ENCODE measurements around the gene PPP1R3E. TPM values are rescaled to one million over a fixed set of nuclear protein-coding genes. Genes with fewer than 3 reads are reported as not detected.

Gene PPP1R3E
- polyA plus RNA-seq, 4 donors: 17.4 to 31.5 (median 25.0) TPM

DNA sequence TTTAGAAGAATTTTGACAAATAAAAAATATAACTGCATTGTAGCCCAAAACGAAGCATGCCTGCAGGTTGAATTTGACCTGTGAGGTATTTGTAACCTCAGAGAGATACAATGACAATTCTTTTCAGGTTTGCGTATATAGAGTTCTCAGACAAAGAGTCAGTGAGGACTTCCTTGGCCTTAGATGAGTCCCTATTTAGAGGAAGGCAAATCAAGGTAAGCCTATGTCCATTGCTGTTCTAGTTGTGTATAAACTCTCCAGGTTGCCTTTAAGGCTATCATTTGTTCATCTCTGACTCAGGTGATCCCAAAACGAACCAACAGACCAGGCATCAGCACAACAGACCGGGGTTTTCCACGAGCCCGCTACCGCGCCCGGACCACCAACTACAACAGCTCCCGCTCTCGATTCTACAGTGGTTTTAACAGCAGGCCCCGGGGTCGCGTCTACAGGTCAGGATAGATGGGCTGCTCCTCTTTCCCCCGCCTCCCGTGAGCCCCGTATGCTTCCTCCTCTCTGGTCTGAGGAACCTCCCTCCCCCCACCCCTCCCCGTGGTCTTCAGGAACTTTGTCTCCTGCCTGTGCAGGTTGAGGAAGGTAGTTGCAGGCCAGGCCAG, 21.3 kb upstream of the PPP1R3E start:
- no peak for DNase-seq (ENCODE audit: low read depth in 4 of 4, low spot score in 3 of 4)

DNA sequence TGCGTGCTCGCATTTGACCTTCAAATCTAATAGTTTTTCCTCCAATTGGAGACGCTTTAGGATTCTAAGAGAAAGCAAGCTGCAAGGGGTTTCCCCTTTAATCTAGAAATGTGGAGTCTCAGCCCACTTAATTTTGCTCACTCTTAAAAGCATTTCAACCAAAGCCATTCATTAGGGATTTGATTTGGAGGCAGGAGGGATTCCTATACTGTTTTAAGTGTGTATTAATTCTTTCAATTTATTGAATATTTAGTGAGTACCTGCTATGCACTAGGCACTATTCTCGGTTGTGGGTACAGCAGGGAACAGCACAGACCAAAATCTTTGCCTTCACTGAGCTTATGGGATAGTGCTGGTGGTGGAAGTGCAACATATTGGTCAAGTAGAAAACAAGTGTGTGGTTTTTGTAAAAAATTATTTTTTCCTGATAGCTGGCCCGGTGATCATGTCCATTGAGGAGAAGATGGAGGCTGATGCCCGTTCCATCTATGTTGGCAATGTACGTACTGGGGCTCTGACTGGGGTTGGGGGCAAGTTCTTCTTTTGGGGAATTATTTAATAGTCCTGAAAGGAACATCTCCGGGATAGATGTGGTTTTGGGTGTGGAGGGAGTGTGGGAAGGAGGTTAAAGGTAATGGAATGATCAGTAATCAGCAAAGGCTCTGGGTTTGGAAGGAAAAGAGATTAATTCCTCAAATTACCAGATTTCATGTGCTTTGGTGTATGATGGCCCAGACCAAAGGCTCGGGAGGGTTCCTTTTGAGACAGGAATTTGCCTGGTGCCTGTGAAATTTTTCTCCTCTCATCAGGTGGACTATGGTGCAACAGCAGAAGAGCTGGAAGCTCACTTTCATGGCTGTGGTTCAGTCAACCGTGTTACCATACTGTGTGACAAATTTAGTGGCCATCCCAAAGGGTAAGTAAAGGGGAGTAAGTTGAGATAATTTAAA, 20.2 kb upstream of the PPP1R3E start:
- no peak for DNase-seq (ENCODE audit: low read depth in 4 of 4, low spot score in 3 of 4)

DNA sequence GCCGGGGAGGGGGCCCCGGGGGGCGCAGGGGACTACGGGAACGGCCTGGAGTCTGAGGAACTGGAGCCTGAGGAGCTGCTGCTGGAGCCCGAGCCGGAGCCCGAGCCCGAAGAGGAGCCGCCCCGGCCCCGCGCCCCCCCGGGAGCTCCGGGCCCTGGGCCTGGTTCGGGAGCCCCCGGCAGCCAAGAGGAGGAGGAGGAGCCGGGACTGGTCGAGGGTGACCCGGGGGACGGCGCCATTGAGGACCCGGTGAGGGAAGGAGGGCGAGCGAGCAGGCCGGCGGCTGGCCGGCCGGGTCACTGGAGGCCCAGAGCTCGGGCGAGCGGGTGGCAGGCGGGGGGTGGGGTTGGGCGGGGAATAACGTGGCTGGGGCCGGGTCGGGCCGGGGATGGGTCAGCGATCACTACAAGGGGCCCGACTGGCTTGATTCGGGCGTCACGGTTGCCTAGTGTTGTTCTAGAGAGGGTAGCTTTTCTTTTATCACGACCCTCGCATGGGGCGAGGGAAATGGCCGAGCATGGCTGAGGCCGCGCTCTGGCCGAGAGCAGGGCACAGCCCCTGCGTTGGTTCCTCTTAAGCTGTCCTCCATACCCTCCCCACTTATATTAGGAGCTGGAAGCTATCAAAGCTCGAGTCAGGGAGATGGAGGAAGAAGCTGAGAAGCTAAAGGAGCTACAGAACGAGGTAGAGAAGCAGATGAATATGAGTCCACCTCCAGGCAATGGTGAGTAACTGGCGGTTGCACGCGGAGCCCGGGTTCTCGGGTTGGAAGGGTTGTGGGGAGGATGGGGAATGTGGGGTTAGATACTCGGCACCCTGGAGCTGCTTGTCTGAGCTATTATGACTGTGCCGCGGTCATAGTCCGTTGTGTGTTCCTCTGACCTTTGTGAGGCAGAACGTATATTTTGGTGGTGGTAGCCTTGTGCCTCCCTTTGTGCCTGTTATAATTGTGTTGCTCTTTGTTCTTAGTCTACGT, 19.2 kb upstream of the PPP1R3E start:
- DNase-seq (ENCODE audit: low read depth in 4 of 4, low spot score in 3 of 4): no peak

DNA sequence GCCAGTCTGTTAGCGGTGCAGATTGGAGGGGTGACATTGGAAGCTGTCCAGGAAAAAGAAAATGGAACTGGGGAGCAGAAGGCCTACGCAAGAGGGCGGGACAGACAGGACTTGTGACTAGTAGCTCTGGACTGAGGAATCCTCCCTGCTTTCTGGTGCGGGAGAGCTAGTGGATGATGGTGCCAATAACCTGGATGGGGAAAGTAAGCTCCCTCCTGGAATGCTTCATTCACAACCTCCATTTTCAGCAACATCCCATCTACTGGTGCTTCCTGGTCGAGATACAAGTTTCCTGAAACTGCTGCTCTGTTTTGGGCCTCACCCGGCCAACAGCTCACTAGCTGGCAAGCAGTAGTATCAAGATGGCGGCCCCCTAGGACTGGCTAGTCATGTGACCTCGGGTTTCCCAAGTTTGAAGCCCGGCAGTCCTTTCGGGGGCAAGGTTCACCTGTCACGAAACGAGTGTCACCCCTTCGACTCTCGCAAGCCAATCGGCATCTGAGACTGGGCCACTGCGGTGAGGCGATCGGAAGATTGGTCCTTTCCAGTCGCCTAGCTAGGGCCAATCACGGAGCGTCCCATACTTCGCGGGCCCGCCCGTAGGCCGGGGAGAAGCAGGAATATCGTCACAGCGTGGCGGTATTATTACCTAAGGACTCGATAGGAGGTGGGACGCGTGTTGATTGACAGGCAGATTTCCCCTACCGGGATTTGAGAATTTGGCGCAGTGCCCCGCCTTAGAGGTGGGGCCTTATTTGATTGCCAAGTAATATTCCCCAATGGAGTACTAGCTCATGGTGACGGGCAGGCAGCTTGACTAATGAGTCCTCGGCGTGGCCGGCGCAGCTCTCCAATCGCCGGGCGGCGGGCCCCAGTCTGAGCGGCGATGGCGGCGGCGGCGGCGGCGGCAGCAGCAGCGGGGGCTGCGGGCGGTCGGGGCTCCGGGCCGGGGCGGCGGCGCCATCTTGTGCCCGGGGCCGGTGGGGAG, 18.2 kb upstream of the PPP1R3E start, which contains the start of gene PABPN1:
Gene PABPN1 (plus strand): TSS at position 874 of the 988 bp plus-strand sequence. CDS start 13 bp downstream, at position 887.
- peak; percentile 100 for DNase-seq (ENCODE audit: low read depth in 4 of 4, low spot score in 3 of 4)

DNA sequence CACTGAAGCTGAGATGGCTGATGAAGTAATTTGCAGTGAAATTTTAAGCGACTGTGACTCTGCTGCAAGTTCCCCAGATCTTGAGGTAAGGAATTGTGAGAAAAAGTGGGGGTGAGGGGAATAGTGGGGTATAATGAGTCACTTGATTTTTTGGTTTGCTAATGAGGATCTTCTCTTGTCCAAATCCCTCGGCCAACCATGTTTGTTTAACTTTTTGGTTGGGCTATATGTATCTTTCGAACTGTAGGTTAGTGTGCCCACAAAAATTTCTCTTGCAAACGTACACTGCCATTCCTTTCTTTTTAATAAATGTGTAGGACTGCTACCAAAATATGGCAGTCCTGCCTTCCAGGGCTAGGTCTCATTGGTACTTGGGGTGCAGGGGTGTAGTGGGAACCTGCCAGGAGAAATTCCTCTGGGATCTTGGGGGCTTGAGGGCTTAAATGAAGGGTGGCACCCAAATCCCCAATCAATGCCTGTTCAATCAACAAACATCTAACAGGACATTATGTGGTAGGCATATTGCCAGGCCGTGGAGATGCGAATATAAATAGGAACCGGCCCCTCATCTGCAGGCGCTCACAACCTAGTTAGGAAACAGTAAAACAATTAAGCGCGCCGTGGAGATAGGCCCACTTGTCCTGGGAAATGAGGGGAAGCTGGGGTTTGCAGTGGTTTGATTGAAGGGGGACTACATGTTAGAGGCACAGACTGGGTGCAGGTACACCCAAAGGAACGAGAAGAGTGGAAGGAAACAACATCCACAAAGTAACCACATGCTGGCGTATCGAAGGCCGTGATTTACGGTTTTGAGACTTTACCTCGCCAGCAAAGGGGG, 17.3 kb upstream of the PPP1R3E start:
- no peak for DNase-seq (ENCODE audit: low read depth in 4 of 4, low spot score in 3 of 4)

DNA sequence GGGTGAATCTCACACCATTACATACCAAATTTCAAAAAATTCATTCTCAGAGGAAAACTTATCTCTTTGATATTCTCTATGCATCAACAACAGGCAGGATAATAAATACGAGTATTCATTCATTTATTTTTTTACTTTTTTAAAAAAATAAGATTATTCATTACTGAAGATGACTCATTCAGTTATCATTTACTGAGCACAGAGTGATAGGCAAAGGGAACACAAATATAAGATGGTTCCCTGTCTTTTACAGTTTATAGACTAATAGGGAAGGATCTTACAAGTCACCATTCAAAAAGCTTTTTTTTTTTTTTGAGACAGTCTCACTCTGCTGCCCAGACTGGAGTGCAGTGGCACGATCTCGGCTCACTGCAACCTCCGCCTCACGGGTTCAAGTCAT, 13.6 kb upstream of the PPP1R3E start:
- DNase-seq (ENCODE audit: low read depth in 4 of 4, low spot score in 3 of 4): no peak

DNA sequence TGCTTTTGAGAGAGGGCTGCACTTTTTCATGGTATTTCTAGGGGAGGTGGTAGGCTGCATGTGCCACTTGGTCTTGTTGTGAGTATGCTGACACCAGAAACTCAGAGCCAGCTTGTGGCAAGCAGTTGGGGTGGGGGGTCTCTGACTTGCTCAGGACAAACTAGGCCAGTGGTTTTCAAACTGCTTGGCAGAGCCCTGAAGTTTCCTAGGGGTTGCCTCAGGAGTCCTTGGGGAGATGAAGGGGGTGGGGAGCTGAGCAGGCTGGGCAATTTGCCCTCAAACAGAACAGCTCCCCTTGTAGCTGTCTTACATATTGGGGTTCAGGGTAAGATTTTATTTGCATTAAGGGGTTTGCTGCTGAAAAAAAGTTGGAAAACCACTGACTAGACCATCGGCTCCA, 7.9 kb upstream of the PPP1R3E start:
- no peak for DNase-seq (ENCODE audit: low read depth in 4 of 4, low spot score in 3 of 4)

DNA sequence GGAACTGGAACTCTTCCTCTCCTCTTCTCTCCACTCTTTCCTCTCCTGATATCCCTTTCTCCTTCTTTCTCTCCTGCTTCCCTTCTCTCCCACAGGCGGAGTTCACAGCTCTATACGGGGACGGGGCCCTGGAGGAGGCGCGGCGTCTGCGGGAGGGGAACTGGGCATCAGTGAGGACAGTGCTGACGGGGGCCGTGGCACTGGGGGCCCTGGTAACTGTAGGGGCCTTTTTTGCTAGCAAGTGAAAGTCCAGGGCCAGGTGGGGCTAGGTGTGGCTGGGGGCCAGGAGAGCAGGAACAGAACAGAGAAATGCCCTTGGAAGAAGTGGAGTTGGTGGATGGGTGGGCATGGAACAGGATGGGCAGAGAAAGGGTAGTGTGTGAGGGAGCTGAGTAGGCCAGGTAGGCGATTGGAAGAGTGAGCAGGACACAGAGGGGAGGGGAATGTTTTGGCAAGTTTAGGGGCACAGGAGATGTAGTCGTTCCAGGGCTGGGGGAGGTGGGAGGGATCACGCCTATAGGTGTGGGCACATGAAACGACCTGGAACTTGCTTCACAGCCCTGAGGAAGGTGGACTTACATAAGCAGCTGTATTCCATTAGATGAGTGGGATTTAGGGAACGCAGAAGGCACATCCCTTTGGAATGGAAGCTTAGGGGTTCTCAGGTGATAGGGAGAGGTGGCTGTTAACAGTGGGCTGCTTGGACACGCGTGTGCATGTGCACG, 6.2 kb upstream of the PPP1R3E start:
- DNase-seq (ENCODE audit: low read depth in 4 of 4, low spot score in 3 of 4): no peak

DNA sequence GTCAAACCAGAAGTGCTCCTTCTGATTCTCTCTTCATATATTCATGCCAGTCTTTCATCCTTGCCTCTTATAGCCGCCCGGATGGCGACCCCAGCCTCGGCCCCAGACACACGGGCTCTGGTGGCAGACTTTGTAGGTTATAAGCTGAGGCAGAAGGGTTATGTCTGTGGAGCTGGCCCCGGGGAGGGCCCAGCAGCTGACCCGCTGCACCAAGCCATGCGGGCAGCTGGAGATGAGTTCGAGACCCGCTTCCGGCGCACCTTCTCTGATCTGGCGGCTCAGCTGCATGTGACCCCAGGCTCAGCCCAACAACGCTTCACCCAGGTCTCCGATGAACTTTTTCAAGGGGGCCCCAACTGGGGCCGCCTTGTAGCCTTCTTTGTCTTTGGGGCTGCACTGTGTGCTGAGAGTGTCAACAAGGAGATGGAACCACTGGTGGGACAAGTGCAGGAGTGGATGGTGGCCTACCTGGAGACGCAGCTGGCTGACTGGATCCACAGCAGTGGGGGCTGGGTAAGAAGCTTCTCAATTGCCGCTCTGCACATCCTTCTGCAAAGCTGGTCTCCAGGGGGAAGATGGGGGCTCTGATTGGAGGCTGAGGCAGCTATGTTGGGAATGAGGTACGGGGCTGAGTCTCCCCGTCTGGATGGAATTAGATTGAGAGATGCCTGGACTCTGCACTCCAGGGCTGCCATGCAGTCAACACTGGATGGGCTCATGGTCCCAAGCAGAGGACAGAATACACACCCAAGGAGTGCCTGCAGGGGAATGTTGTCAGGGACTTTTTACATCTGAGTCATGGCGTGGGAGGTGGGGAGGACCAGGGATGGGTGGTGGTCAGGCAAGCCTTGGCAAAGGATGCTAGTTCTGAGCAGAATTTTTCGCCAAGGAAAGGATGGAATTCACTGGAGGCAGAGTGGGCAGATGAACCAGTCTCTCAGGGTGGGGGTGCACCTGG, 5.3 kb upstream of the PPP1R3E start:
- DNase-seq (ENCODE audit: low read depth in 4 of 4, low spot score in 3 of 4): no peak

DNA sequence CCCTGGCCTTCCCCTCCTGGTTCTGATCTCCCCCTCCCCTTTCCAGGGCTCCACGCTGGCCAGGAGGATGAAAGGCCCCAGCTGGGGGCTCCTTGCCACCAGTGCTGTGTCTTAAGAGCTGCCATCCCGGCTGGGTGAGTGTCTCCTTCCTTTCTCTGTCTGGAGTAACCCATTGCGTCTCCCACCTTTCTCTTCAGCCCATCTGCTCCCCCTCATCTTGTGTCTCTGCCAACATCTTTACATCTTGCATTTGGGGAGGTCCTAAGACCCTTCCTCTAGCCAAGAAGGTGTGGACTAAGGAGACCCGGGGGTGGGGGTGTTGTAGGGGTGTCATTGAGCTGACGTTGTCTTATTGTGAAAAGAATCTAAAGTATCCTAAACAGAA, 4.5 kb upstream of the PPP1R3E start:
- no peak for DNase-seq (ENCODE audit: low read depth in 4 of 4, low spot score in 3 of 4)

DNA sequence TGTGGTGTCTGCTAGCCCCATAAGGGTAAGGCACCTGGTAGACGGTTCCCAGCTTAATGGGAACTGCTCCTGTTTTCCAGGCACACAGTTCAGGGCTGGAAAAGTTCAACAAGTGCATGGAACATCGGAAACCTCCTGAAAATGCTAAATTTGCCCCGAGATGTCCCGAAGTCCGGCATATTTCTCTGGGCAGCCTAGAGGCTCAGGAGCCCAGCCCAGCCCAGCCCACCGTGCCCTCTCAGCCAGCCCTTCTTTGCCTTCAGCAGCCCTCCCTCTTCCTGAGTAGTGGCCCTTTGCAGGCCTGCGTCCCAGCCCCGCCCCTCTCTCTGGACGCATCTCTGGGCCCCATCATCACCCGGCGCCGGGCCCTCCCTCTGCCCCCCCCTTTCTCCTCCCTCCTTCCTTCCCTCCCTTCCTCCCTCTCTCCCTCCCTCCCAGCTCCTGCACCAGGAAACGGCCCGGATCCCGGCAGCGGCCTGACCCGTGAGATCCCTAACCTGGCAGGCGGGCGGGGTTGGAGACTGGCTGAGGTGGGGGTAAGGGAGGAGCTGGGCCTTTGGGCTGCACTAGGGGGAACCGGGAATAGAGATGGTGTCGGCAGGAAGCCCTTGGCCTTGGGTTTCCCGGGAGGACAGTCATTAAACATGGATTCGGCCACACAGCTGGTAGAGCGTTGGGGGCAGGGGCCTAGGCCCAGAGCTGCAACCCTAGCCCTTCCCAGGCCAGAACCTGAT, 3.9 kb upstream of the PPP1R3E start, which contains the start of gene BCL2L2:
Gene BCL2L2 (plus strand): TSS at position 422 of the 734 bp plus-strand sequence. CDS start 935 bp downstream, outside the sequence.
- DNase-seq (ENCODE audit: low read depth in 4 of 4, low spot score in 3 of 4): peak in 2 of 4 donors; percentile 84 to 85

DNA sequence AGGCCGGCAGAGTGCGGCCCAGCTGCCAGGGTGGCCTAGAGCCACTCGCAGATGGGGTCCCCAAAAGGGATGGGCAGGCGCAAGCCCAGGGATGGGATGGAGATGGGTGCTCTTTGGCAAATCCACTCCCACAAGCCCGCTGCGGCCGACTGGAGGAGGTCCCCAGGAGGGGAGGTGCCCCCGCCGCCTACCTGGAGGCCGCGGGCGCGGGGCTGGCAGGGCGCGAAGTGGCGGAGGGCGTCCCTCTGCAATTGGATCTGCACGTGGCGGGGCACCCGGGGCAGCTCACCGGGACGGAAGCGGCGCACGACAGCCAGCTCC, 730 bp downstream of the PPP1R3E start:
- no peak for DNase-seq (ENCODE audit: low read depth in 4 of 4, low spot score in 3 of 4)

DNA sequence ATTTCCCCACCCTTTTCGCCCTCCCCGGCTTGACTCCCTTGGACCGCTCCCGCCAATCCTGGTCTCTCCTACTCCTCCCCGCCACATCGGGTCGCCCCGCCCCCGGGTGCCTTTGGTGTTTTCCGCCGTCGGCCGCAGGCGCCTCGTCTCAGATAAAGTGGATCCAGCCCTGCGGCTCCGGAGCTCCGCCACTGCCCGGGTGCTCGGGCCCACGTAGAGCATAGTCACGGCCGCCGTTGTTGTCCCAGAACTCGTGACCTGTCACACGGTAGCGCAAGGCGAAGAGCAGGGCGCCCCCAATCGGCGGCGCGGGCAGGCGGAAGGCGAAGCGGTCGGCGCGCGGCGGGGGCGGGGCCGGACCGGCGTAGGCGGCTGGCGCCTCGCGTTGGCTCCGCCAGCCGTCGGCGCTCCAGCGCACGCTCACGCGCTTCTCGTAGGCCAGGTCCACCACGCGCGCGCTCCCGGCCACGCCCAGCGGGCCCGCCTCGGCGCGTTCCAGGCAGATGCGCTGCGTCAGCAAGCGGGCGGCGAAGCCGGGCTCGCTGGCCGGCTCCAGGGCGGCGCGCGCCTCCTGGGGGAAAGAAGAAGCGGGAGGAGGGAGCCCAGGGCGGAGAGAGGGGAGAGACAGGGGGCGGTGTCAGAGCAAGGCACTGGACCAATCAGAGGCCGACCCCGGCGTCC, 1.2 kb downstream of the PPP1R3E start:
- peak; percentile 96 to 98 (median 97) for DNase-seq (ENCODE audit: low read depth in 4 of 4, low spot score in 3 of 4)

DNA sequence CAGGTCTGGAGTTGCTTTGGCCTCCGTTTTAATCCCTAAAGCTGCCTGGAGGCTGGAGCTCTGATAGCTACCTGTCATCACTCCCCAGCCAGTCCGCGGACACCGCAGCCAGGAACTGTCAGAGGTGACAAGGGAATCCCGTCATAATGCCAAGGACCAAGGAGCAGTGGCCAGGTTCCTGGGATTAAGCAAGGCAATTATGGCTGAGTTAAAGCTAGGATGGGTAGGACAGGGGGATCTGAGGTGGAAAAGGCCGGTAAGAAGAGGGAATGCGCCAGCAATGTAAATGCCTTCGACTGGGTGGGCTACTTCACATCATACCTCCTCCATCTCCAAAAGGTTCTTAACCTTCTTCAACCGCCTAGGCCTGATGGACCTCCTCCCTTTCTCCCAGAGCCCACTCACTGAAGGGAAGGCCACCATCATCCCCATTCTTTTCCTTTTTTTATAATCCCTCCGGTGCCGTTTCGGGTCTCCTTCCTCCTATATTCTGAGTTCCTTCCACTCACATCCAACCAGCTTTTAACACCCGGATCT, 1.9 kb downstream of the PPP1R3E start:
- DNase-seq (ENCODE audit: low read depth in 4 of 4, low spot score in 3 of 4): no peak

DNA sequence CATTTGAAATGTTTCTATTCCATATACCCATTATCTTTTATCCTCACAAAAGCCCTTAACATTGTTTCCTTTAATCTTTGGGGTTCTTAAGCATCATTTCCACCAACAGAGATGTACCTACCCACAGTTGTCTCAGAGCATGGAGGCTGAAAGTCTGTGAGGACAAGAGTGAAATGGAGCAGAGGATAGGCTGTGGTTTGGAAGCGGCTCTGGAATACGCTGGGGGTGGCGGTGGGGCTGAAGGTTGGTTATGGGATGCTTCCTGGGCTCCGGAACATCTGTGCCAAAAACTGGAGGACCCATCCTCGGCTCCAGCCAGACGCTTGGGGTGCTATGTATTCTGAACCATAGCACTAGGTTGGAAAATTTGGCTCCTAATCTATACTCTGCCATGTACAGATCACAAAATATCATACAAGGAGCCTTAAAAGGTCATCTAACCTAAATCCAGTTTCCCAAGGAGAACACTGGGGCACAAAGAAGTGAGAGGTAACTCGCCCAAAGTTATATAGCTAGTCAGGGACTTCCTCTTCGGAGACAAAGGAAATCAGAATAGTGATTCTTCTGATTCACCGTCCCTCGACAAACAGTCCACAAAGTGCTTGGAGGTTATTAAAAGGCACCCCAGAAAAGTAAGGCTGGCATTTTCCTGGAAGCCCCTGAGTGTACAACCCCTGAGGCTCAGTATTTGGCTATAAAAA, 2.5 kb downstream of the PPP1R3E start:
- no peak for DNase-seq (ENCODE audit: low read depth in 4 of 4, low spot score in 3 of 4)

Data from left renal pelvis (tissue), 4 donors.